GM23338 (cell line): ENCODE data around the gene PIK3AP1. TPM values are rescaled to one million over a fixed set of nuclear protein-coding genes. Genes with fewer than 3 reads are reported as not detected.

Experiments used
- ATAC-seq: fragments of 200-7000 bp; cut with Tn5 transposase; 3 replicates; pipeline ENCODE4 v1.9.1; 2020
- DNase-seq: peaks from one replicate; pipeline ENCODE4 v3.0.0-alpha.2; 2015; ENCODE audit warnings: low spot score
- H2AFZ ChIP-seq: fragments of 200-600 bp; sonication (generic); 2 replicates; pipeline ENCODE4 v1.8.0; 2016; ENCODE audit warnings: antibody characterized with exemption, mild to moderate bottlenecking, moderate library complexity
- H3F3A ChIP-seq: fragments of 200-600 bp; sonication (generic); replicated peaks from 2 replicates; pipeline ENCODE4 v1.8.0; 2017; ENCODE audit warnings: antibody characterized with exemption, mixed run types, low read depth
- H3K27ac ChIP-seq: fragments of 200-600 bp; sonication (generic); 2 replicates; pipeline ENCODE4 v1.6.1; 2016; ENCODE audit warnings: low read depth
- H3K27me3 ChIP-seq: fragments of 200-600 bp; sonication (generic); 2 replicates; pipeline ENCODE4 v1.8.0; 2016; ENCODE audit warnings: mild to moderate bottlenecking, mixed run types, moderate library complexity; ENCODE audit not compliant: insufficient read depth
- H3K36me3 ChIP-seq: fragments of 200-600 bp; sonication (generic); 2 replicates; pipeline ENCODE4 v1.8.0; 2016; ENCODE audit warnings: mild to moderate bottlenecking; ENCODE audit not compliant: insufficient read depth
- H3K4me1 ChIP-seq: fragments of 200-600 bp; sonication (generic); 2 replicates; pipeline ENCODE4 v1.8.0; 2016; ENCODE audit warnings: mild to moderate bottlenecking, moderate library complexity; ENCODE audit not compliant: insufficient read depth
- H3K4me2 ChIP-seq: fragments of 200-600 bp; sonication (generic); 2 replicates; pipeline ENCODE4 v1.7.1; 2017; ENCODE audit warnings: mixed run types
- H3K4me3 ChIP-seq: fragments of 200-600 bp; sonication (generic); 2 replicates; pipeline ENCODE4 v1.6.1; 2016; ENCODE audit warnings: mixed run types
- H3K79me2 ChIP-seq: fragments of 200-600 bp; sonication (generic); replicated peaks from 2 replicates; pipeline ENCODE4 v1.8.0; 2017; ENCODE audit warnings: mild to moderate bottlenecking; ENCODE audit not compliant: insufficient read depth
- H3K9me2 ChIP-seq: fragments of 200-600 bp; sonication (generic); 2 replicates; pipeline ENCODE4 v1.8.0; 2017; ENCODE audit not compliant: insufficient read depth
- H4K20me1 ChIP-seq: fragments of 200-600 bp; sonication (generic); replicated peaks from 2 replicates; pipeline ENCODE4 v1.8.0; 2017; ENCODE audit warnings: mild to moderate bottlenecking; ENCODE audit not compliant: insufficient read depth
- H3K27ac Mint-ChIP-seq: 2 replicates; pipeline ENCODE4 v1.8.0; 2020; ENCODE audit warnings: inconsistent platforms, mild to moderate bottlenecking, moderate library complexity, mixed read lengths
- H3K27me3 Mint-ChIP-seq: 3 replicates; pipeline ENCODE4 v1.8.0; 2022; ENCODE audit warnings: low read depth, mild to moderate bottlenecking, moderate library complexity, mixed read lengths, inconsistent platforms; ENCODE audit not compliant: insufficient read depth, poor library complexity
- H3K36me3 Mint-ChIP-seq: 3 replicates; pipeline ENCODE4 v1.8.0; 2021; ENCODE audit warnings: low read depth, mild to moderate bottlenecking, inconsistent platforms, moderate library complexity, mixed read lengths
- H3K4me1 Mint-ChIP-seq: 3 replicates; pipeline ENCODE4 v1.8.0; 2020; ENCODE audit warnings: mild to moderate bottlenecking, inconsistent platforms, mixed read lengths
- H3K4me3 Mint-ChIP-seq: 3 replicates; pipeline ENCODE4 v1.8.0; 2021; ENCODE audit warnings: moderate library complexity, mild to moderate bottlenecking, inconsistent platforms, mixed read lengths
- H3K9me3 Mint-ChIP-seq: 3 replicates; pipeline ENCODE4 v1.8.0; 2020; ENCODE audit warnings: moderate library complexity, mild to moderate bottlenecking, inconsistent platforms, mixed read lengths
- CTCF ChIP-seq, 2 experiments: fragments of 200-600 bp in 1 of 2; sonication (generic) in 1 of 2; conservative IDR thresholded peaks; 2 replicates each; pipeline versions ENCODE4 v1.5.1 to v1.6.1; 2016 to 2017; ENCODE audit warnings: antibody characterized with exemption in 2 of 2, low read depth in 2 of 2, mild to moderate bottlenecking in 2 of 2, moderate library complexity in 1 of 2
- ETS1 ChIP-seq: IDR thresholded peaks from 2 replicates; pipeline ENCODE4 v1.6.1; 2016; ENCODE audit warnings: antibody characterized with exemption
- EZH2 ChIP-seq: fragments of 200-600 bp; sonication (generic); IDR thresholded peaks from one replicate; pipeline ENCODE4 v1.8.0; 2017; ENCODE audit warnings: antibody characterized with exemption, mild to moderate bottlenecking, low read depth; ENCODE audit not compliant: unreplicated experiment
- EZH2phosphoT487 ChIP-seq: fragments of 200-600 bp; sonication (generic); IDR thresholded peaks from one replicate; pipeline ENCODE4 v1.8.1; 2018; ENCODE audit warnings: antibody characterized with exemption; ENCODE audit not compliant: unreplicated experiment
- POLR2AphosphoS5 ChIP-seq: IDR thresholded peaks from 2 replicates; pipeline ENCODE4 v1.6.1; 2016; ENCODE audit warnings: antibody characterized with exemption, low read depth
- STAT1 ChIP-seq: IDR thresholded peaks from one replicate; pipeline ENCODE4 v1.6.1; 2016; ENCODE audit warnings: antibody characterized with exemption; ENCODE audit not compliant: unreplicated experiment
- ZNF331 ChIP-seq: fragments of 250-450 bp; sonication (Bioruptor Pico); IDR thresholded peaks from 2 replicates; pipeline ENCODE4 v1.5.0; 2020; ENCODE audit warnings: low read depth, mild to moderate bottlenecking, moderate library complexity
- polyA plus RNA-seq: library from polyadenylated mRNA; unstranded; fragments of >200 nt; fragmentation: Nextera tagmentation; extraction: Ambion mirVana; gene quantifications from 2 replicates; pipeline ENCODE4 v1.2.1, GENCODE V29; 2016
- total RNA-seq: library from RNA; depleted of rRNA; stranded (reverse); fragments of >200 nt; shearing (Covaris generic); gene quantifications from 2 replicates; pipeline ENCODE4 v1.2.3, GENCODE V29; 2014
- TF ChIP-seq, protein P1 (sequence below): IDR thresholded peaks from one replicate; pipeline ENCODE4 v1.6.1; 2018; ENCODE audit warnings: antibody characterized with exemption; ENCODE audit not compliant: unreplicated experiment

Gene PIK3AP1
- total and polyA plus RNA-seq, 2 experiments from 2014 or later: 0.65 to 2.3 TPM

- TF ChIP-seq CTCF (conservative IDR thresholded peaks at IDR 0.05; ENCODE audit: low read depth in 2 of 2) (no peak), ETS1 (no peak), ZNF331 (CRISPR knock-in tag) (no peak), POLR2AphosphoS5 (no peak)
Observed at GRCh38 chr10:96667401-96667800, 52.9 kb downstream of the PIK3AP1 start (continued).

GRCh38 chr10:96666741-96667140 lies 53.6 kb downstream of the PIK3AP1 start:
- no peaks in the 10 kb centered on the region for H3K4me1 Mint-ChIP-seq
- H3K36me3 Mint-ChIP-seq: no peaks in the 10 kb centered on the region
- H3K9me3 Mint-ChIP-seq: no peaks in the 10 kb centered on the region
- no peak overlapping the region for H3K27ac Mint-ChIP-seq
- DNase-seq (no peak), ATAC-seq (no peak)
- no peaks in the 10 kb centered on the region for H3K27me3 ChIP-seq
- H3K27ac ChIP-seq: no peak overlapping the region
- no peaks in the 10 kb centered on the region for H3K4me1 ChIP-seq
- no peaks in the 10 kb centered on the region for H3K9me2 ChIP-seq
- no peaks in the 10 kb centered on the region for H4K20me1 ChIP-seq
- H3K79me2 ChIP-seq: no peaks in the 10 kb centered on the region
- H3K27me3 Mint-ChIP-seq: peaks cover 1% of the 10 kb centered on the region
- H3F3A ChIP-seq: no peaks in the 10 kb centered on the region
- H3K36me3 ChIP-seq: no peaks in the 10 kb centered on the region
- no peak overlapping the region for H3K4me3 Mint-ChIP-seq
- no peak overlapping the region for H3K4me3 ChIP-seq
- no peak overlapping the region for H3K4me2 ChIP-seq
- TF ChIP-seq EZH2phosphoT487: no peak
- TF ChIP-seq, protein P1, sequence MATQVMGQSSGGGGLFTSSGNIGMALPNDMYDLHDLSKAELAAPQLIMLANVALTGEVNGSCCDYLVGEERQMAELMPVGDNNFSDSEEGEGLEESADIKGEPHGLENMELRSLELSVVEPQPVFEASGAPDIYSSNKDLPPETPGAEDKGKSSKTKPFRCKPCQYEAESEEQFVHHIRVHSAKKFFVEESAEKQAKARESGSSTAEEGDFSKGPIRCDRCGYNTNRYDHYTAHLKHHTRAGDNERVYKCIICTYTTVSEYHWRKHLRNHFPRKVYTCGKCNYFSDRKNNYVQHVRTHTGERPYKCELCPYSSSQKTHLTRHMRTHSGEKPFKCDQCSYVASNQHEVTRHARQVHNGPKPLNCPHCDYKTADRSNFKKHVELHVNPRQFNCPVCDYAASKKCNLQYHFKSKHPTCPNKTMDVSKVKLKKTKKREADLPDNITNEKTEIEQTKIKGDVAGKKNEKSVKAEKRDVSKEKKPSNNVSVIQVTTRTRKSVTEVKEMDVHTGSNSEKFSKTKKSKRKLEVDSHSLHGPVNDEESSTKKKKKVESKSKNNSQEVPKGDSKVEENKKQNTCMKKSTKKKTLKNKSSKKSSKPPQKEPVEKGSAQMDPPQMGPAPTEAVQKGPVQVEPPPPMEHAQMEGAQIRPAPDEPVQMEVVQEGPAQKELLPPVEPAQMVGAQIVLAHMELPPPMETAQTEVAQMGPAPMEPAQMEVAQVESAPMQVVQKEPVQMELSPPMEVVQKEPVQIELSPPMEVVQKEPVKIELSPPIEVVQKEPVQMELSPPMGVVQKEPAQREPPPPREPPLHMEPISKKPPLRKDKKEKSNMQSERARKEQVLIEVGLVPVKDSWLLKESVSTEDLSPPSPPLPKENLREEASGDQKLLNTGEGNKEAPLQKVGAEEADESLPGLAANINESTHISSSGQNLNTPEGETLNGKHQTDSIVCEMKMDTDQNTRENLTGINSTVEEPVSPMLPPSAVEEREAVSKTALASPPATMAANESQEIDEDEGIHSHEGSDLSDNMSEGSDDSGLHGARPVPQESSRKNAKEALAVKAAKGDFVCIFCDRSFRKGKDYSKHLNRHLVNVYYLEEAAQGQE: no peak
- TF ChIP-seq EZH2: no peak
- no peak for TF ChIP-seq ZNF331 (CRISPR knock-in tag)
- no peak overlapping the region for H2AFZ ChIP-seq

- Mint-ChIP-seq H3K9me3 (no peaks in the 10 kb centered on the region), H3K36me3 (no peaks in the 10 kb centered on the region), H3K27me3 (peaks cover 1% of the 10 kb centered on the region), H3K27ac (no peak overlapping the region), H3K4me3 (no peak overlapping the region), H3K4me1 (no peaks in the 10 kb centered on the region)
- H3K27me3 ChIP-seq: no peaks in the 10 kb centered on the region
- H3K27ac ChIP-seq: no peak overlapping the region
- no peak overlapping the region for H3K4me2 ChIP-seq
- H2AFZ ChIP-seq: no peak overlapping the region
- H3K36me3 ChIP-seq: no peaks in the 10 kb centered on the region
- ATAC-seq (no peak), DNase-seq (no peak)
- H4K20me1 ChIP-seq: no peaks in the 10 kb centered on the region
- no peak overlapping the region for H3K4me3 ChIP-seq
- H3K4me1 ChIP-seq: no peaks in the 10 kb centered on the region
- no peaks in the 10 kb centered on the region for H3K9me2 ChIP-seq
- no peaks in the 10 kb centered on the region for H3F3A ChIP-seq
- H3K79me2 ChIP-seq: no peaks in the 10 kb centered on the region
- no peak for TF ChIP-seq STAT1
Observed at GRCh38 chr10:96665306-96665705, 55.0 kb downstream of the PIK3AP1 start.
